Karpas-422 (cell line): ENCODE data around the gene SSNA1. TPM values are rescaled to one million over a fixed set of nuclear protein-coding genes. Genes with fewer than 3 reads are reported as not detected.
A peak's percentile ranks its signal among the peaks of the same experiment; 100 is the strongest.

ENCODE experiments used
- DNase-seq: peaks from one replicate; pipeline ENCODE4 v3.0.0-alpha.2; 2015
- H2AFZ ChIP-seq: fragments of 200-600 bp; sonication (generic); 2 replicates; pipeline ENCODE4 v1.6.1; 2014; ENCODE audit warnings: antibody characterized with exemption, low read length, mixed read lengths
- H3K27ac ChIP-seq: fragments of 200-600 bp; sonication (generic); 2 replicates; pipeline ENCODE4 v1.5.1; 2014; ENCODE audit warnings: mild to moderate bottlenecking, low read length, moderate library complexity
- H3K27me3 ChIP-seq: fragments of 200-600 bp; sonication (generic); 2 replicates; pipeline ENCODE4 v1.6.1; 2014; ENCODE audit warnings: low read length, mixed read lengths
- H3K36me3 ChIP-seq: fragments of 200-600 bp; sonication (generic); 2 replicates; pipeline ENCODE4 v1.6.1; 2014; ENCODE audit warnings: low read length, mixed read lengths; ENCODE audit not compliant: insufficient read depth
- H3K4me1 ChIP-seq: fragments of 200-600 bp; sonication (generic); 2 replicates; pipeline ENCODE4 v1.6.1; 2014; ENCODE audit warnings: mild to moderate bottlenecking, low read length, mixed read lengths
- H3K4me2 ChIP-seq: fragments of 200-600 bp; sonication (generic); 2 replicates; pipeline ENCODE4 v1.6.1; 2014; ENCODE audit warnings: low read length, low read depth, mild to moderate bottlenecking; ENCODE audit not compliant: poor library complexity, severe bottlenecking
- H3K4me3 ChIP-seq: fragments of 200-600 bp; sonication (generic); 2 replicates; pipeline ENCODE4 v1.5.1; 2014; ENCODE audit warnings: mild to moderate bottlenecking, antibody characterized with exemption, low read length, mixed read lengths
- H3K79me2 ChIP-seq: fragments of 200-600 bp; sonication (generic); 2 replicates; pipeline ENCODE4 v1.6.1; 2014; ENCODE audit warnings: mild to moderate bottlenecking, low read length, mixed read lengths
- H3K9ac ChIP-seq: fragments of 200-600 bp; sonication (generic); 2 replicates; pipeline ENCODE4 v1.6.0; 2014; ENCODE audit warnings: low read length
- H3K9me2 ChIP-seq: fragments of 200-600 bp; sonication (generic), shearing (Covaris generic); replicated peaks from 2 replicates; pipeline ENCODE4 v1.6.0; 2014; ENCODE audit warnings: mild to moderate bottlenecking, low read length, moderate library complexity; ENCODE audit not compliant: insufficient read depth
- H3K9me3 ChIP-seq: fragments of 300-700, 200-600 bp; sonication (generic); 2 replicates; pipeline ENCODE4 v1.6.1; 2014; ENCODE audit warnings: low read length, mixed read lengths
- H4K20me1 ChIP-seq: fragments of 200-600 bp; sonication (generic); 2 replicates; pipeline ENCODE4 v1.6.1; 2014; ENCODE audit warnings: mild to moderate bottlenecking, antibody characterized with exemption, low read length, low read depth; ENCODE audit not compliant: insufficient read depth
- total RNA-seq: library from RNA; depleted of rRNA; stranded (reverse); fragments of >200 nt; shearing (Covaris generic); gene quantifications from 2 replicates; pipeline ENCODE4 v1.2.3, GENCODE V29; 2014; ENCODE audit warnings: low replicate concordance

The SSNA1 gene
- total RNA-seq, 1 experiment from 2014 or later, result 48.9 TPM

DNA sequence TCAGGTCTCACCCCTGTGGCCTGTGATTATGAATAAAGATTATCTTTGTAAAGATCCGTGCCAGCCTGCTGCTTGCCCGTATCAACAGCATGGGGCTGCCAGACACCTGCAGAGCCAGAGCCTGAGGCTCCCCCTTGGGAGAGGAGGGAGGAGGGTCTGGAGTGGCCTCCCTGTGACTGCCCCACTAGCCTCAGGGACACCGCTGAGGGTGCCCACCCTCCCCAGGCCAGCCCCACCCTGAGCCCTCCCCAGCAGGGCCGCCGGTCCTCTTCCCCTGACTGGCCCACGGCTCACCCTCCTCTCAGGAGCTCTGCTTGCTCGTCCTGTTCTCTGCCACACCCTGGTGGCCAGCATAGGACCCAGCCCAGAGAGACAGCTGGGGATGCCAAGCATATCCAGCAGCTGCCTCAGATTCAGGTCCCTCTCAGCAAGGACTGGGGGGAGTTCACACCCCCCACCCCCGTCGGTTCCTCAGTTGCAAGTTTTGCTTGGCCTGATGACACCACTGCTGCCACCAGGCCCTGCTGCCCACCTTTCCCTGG lies 1.9 kb downstream of the SSNA1 start:
- no peak overlapping the region for H3K27ac ChIP-seq
- peaks cover 32% of the 10 kb centered on the region for H3K4me1 ChIP-seq
- H3K27me3 ChIP-seq, result no peaks in the 10 kb centered on the region
- H3K36me3 ChIP-seq, result no peaks in the 10 kb centered on the region
- no peaks in the 10 kb centered on the region for H3K9me2 ChIP-seq
- H3K79me2 ChIP-seq, result peaks cover 41% of the 10 kb centered on the region
- H4K20me1 ChIP-seq, result peaks cover 24% of the 10 kb centered on the region
- DNase-seq, result peak; percentile 60
- H2AFZ ChIP-seq, result no peak overlapping the region
- peak overlapping the region; percentile 77 for H3K4me2 ChIP-seq
- no peaks in the 10 kb centered on the region for H3K9me3 ChIP-seq
- peak overlapping the region; percentile 87 for H3K4me3 ChIP-seq
- H3K9ac ChIP-seq, result peak overlapping the region; percentile 86

DNA sequence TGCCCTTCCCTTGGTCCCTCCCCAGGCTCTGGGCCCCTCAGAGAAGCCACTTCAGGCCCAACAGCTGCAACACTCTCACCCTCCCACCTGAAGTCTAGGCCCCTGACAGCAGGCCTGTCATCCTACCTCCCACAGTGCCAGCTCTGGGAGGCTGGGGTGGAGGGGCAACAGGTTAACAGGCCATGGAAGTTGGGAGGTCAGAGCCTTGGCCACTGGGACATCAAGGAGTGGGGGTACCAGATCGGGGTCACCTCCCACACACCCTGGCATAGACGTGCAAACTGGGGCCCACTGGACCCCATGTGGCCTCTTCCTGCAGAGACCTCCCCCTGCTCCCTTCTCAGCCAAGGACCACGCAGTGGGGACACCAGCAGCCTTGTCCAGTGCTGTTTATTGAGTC lies 2.8 kb downstream of the SSNA1 start:
- Histone ChIP-seq H3K9me3 (no peaks in the 10 kb centered on the region), H3K9ac (no peak overlapping the region), H4K20me1 (peaks cover 26% of the 10 kb centered on the region), H3K4me3 (no peak overlapping the region), H3K36me3 (no peaks in the 10 kb centered on the region), H3K4me1 (peaks cover 32% of the 10 kb centered on the region), H3K27me3 (no peaks in the 10 kb centered on the region), H3K27ac (no peak overlapping the region), H3K9me2 (no peaks in the 10 kb centered on the region), H3K79me2 (peaks cover 44% of the 10 kb centered on the region), H2AFZ (no peak overlapping the region), H3K4me2 (peak overlapping the region; percentile 77)
- peak; percentile 41 for DNase-seq

DNA sequence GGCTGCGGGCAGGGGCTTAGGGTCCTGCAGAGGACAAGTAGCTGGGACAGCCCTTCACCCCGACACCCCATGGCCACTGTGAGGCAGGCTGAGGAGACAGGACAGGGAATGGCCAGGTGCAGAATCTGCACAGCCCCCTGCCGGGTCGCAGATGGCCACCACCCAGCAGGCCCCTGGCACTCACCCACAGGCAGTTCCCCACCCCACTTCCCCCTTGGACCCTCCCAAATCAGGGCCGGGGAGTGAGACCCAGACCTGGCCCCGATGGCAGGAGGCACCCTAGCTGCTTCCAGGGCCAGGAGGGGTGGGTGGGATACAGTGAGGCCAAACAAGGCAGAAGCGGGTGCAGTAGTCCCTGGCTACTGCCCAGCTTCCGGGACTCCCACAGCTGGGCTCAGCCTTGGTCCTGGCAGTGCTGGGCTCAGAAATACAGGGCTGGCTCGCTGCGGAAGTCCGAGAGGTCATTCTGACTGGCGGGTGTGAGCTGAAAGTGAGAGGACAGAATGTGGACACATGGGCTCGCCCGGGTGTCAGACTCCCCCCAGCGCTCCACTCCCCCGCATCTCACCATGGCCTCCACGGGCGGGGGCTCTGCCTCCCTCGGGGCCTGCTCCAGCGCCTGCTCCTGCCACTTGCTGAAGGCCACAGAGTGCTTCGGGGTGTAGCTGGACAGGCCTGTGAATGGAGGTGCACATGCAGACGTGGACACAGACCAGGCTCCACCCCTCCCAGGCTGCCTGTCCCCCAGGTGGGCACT lies 3.4 kb downstream of the SSNA1 start:
- Histone ChIP-seq H3K9me2 (no peaks in the 10 kb centered on the region), H3K27me3 (no peaks in the 10 kb centered on the region), H3K27ac (no peak overlapping the region), H3K4me3 (no peak overlapping the region), H3K9me3 (no peaks in the 10 kb centered on the region), H3K79me2 (peaks cover 46% of the 10 kb centered on the region), H3K36me3 (no peaks in the 10 kb centered on the region), H2AFZ (no peak overlapping the region), H3K9ac (no peak overlapping the region), H3K4me1 (peaks cover 28% of the 10 kb centered on the region), H4K20me1 (peaks cover 26% of the 10 kb centered on the region), H3K4me2 (no peak overlapping the region)
- no peak for DNase-seq

DNA sequence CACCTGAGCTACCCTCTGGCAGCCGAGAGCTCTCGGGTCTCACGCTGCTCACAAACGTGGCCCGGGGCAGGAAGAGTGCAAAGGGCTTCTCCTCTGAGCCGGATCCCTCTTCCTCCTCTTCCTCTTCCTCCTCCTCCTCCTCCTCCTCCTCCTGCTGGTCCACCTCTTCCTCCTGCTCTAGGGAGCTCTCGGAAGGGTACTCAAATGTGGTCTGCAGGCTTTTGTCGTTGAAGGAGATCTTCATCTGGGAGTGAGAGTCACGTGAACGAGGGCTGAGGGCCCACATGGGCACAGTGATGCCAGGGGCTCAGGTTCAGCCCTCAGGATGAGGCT lies 3.9 kb downstream of the SSNA1 start:
- peaks cover 45% of the 10 kb centered on the region for H3K79me2 ChIP-seq
- H2AFZ ChIP-seq, result no peak overlapping the region
- H3K9me3 ChIP-seq, result no peaks in the 10 kb centered on the region
- H3K4me3 ChIP-seq, result no peak overlapping the region
- H3K27me3 ChIP-seq, result no peaks in the 10 kb centered on the region
- DNase-seq, result no peak
- H3K4me2 ChIP-seq, result no peak overlapping the region
- no peak overlapping the region for H3K27ac ChIP-seq
- no peaks in the 10 kb centered on the region for H3K36me3 ChIP-seq
- H3K9ac ChIP-seq, result no peak overlapping the region
- H3K4me1 ChIP-seq, result peaks cover 25% of the 10 kb centered on the region
- no peaks in the 10 kb centered on the region for H3K9me2 ChIP-seq
- H4K20me1 ChIP-seq, result peaks cover 24% of the 10 kb centered on the region

DNA sequence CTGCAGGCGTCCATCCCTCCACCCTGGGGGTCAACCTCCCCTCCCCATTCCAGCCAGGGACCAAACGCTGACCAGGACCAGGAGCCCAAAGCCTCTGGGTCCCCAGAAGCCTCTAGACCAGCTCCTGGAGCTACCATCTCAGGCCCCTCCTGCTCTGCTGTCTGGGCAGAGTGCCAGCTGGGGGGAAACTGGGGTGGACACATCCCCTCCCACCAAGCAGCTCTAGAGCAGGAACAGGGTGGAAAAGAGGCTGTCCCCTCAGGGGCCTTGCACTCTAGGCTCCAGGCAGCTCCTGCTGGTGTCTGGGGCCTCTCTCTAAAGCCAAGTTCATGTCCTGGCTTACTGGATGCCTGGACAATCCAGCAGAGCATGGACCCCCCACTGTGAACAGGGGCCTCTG lies 4.4 kb downstream of the SSNA1 start:
- no peak overlapping the region for H3K4me3 ChIP-seq
- H3K27ac ChIP-seq, result no peak overlapping the region
- H3K9ac ChIP-seq, result no peak overlapping the region
- peaks cover 45% of the 10 kb centered on the region for H3K79me2 ChIP-seq
- H3K4me1 ChIP-seq, result peaks cover 25% of the 10 kb centered on the region
- H2AFZ ChIP-seq, result no peak overlapping the region
- H3K4me2 ChIP-seq, result no peak overlapping the region
- peaks cover 20% of the 10 kb centered on the region; the same call in 1 of the 2 replicates for H4K20me1 ChIP-seq
- H3K9me2 ChIP-seq, result no peaks in the 10 kb centered on the region
- H3K27me3 ChIP-seq, result no peaks in the 10 kb centered on the region
- H3K9me3 ChIP-seq, result no peaks in the 10 kb centered on the region
- no peak for DNase-seq
- H3K36me3 ChIP-seq, result no peaks in the 10 kb centered on the region

DNA sequence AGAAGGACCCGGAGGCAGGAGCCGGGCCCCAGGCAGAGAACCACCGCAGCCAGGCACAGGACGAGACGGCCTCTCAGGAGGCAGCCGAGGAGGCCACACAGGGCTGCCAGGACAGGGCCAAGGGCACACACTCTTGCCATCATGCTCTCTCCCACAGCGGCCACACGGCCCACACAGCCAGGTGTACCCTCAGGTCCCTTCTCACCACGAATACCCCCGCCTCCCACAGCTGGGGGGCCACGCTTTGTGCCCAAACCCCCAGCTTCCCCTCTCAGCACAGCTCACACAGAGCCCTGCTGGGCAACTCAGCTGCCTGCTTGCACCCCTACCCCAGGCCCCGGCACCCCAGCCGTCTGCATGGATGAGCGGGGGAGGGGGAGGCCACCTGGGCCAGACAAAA lies 5.3 kb downstream of the SSNA1 start:
- Histone ChIP-seq H3K9me3 (no peaks in the 10 kb centered on the region), H3K4me2 (no peak overlapping the region), H3K79me2 (peaks cover 50% of the 10 kb centered on the region), H3K4me3 (no peak overlapping the region), H2AFZ (no peak overlapping the region), H3K27ac (no peak overlapping the region), H3K9me2 (no peaks in the 10 kb centered on the region), H3K27me3 (no peaks in the 10 kb centered on the region), H3K9ac (no peak overlapping the region), H3K36me3 (no peaks in the 10 kb centered on the region), H4K20me1 (peaks cover 19% of the 10 kb centered on the region; the same call in 1 of the 2 replicates), H3K4me1 (peaks cover 34% of the 10 kb centered on the region)
- no peak for DNase-seq

DNA sequence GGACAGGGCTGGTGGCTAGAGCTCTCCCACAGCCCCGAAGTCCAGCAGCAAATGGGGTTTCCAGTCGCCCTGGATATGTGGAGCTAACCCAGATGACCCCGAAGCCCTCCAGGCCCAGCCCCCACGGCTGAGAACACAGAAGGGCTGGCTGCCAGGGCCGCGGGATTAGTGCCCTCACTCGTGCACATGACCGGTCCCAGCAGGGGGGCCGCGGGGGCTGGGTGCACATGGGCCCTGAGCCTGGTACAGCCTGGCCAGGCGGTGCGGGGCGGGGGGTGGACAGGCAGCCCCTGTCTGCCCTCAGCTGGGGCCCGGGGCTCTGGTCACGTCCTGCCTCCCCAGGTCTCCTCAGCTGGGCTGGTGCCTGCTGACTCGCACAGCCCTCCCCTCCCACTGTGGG lies 5.9 kb downstream of the SSNA1 start:
- Histone ChIP-seq H3K79me2 (peaks cover 56% of the 10 kb centered on the region), H3K27me3 (no peaks in the 10 kb centered on the region), H3K4me2 (no peak overlapping the region), H3K9me2 (no peaks in the 10 kb centered on the region), H3K9me3 (no peaks in the 10 kb centered on the region), H4K20me1 (peaks cover 16% of the 10 kb centered on the region; the same call in 1 of the 2 replicates), H2AFZ (no peak overlapping the region), H3K36me3 (no peaks in the 10 kb centered on the region), H3K9ac (no peak overlapping the region), H3K4me1 (peaks cover 39% of the 10 kb centered on the region), H3K27ac (no peak overlapping the region), H3K4me3 (no peak overlapping the region)
- DNase-seq, result no peak

DNA sequence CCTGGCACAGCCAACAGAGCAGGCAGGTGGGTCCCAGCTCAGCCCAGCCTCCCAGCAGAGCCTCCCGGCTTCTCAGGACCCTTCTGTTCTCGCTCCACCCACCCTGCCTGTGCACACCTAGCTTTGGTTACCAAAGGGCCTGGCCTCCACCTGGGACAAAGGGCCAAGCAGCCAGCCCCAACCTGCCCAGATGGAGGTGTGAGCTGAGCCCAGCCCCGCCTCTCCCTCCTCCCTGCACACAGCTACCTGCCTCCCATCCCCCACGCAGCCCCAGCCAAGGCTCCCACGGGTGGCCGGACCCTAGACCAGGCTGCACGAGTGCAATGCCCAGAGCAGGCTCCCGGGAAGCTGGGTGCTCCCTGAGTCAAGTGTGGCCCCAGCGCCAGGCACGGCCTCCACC lies 6.4 kb downstream of the SSNA1 start:
- H3K9me3 ChIP-seq, result no peaks in the 10 kb centered on the region
- no peak for DNase-seq
- no peak overlapping the region for H3K27ac ChIP-seq
- no peak overlapping the region for H3K4me2 ChIP-seq
- H3K27me3 ChIP-seq, result no peaks in the 10 kb centered on the region
- H3K4me1 ChIP-seq, result peaks cover 39% of the 10 kb centered on the region
- no peak overlapping the region for H3K4me3 ChIP-seq
- H4K20me1 ChIP-seq, result peaks cover 11% of the 10 kb centered on the region; the same call in 1 of the 2 replicates
- H3K9ac ChIP-seq, result no peak overlapping the region
- no peaks in the 10 kb centered on the region for H3K36me3 ChIP-seq
- no peak overlapping the region for H2AFZ ChIP-seq
- H3K9me2 ChIP-seq, result no peaks in the 10 kb centered on the region
- H3K79me2 ChIP-seq, result peaks cover 56% of the 10 kb centered on the region
